GM18868 (cell line): ENCODE data around the gene CPXM1.
A peak's percentile ranks its signal among the peaks of the same experiment; 100 is the strongest.
"Not testable (repeated sequence)": the region's sequence is repeated elsewhere in the genome, so short reads cannot be mapped to it uniquely, and the experiment has no call there.

Source experiments
- ATAC-seq: cut with Tn5 transposase; IDR thresholded peaks from one replicate; pipeline ENCODE4 v1.9.1; 2021; ENCODE audit warnings: mild to moderate bottlenecking, moderate library complexity; ENCODE audit not compliant: unreplicated experiment

CPXM1 gene

DNA sequence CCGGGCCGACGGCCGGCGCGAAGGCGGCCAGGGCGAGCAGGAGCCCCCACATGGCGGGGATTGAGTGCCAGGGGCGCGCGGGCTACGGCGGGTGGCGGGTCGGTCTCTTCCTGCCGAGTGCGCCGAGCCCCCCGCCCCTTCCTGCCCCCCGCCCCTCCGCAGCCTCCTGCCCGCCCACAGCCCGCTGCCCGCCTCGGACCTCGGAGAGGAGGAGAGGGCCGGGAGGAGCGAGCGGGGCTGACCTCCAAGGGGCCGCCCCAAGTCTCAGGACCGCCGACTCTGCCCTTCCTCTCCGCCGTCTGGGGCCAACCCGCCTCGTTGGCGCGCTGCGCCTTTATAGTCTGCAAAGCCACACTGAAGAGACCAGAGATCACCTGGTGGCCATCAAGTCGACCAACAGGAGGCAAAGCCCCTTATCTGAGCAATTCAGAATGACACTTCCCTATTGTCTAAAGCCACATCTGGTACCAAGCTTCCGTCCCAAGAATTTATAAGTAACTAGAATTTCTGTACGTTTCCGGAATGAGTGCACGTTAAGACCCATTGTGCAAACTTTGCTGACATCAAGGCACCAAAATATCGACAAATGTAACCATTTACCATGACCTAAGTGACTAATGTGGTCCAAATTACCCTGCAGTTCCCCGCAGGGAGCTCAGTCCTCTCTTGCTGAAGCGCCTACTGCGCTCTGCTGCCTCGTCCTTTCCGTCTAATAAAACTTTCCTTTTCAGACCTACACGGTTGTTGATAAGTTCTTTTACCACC is at the start of gene CPXM1:
Gene CPXM1 (minus strand): TSS at position 107 of the 765 bp plus-strand sequence. CDS start 55 bp downstream, at position 52.
- no peak for ATAC-seq

DNA sequence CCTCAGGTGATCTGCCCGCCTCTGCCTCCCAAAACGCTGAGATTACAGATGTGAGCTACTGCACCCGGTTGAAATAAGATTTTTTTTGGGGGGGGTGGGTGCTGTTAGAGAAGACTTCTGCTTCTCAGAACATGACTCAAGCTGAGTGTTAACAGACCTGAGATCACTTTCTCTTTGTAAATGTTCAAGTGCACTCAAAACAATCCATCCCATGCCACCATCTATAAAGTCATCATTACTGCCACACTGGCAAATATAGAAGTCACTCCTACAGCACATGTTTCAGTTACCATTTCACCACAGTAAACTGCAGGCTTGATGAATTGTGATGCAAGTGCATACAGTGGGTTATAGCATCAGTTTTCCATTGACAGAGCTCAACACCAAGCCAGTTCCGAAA is 49.1 kb upstream of the CPXM1 start:
- ATAC-seq, result no peak

DNA sequence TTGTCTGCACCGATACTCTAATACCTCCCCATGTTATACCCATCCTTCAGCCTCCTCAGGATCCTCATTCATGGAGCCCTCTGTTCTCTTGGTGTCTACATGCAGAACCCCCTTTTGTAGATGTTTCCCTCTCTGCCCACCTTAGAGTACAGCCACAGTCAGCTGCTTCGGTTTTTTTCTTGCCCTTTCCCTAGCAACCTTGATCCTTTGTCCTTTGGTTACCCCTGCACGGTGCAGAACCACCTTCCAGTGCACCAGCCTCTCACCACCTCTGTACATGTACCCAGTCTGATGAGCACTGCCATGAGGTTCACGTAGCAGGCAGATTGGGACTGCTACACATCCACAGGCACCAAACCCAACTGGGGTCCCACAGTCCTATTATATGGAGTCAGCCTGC is 47.4 kb upstream of the CPXM1 start:
- ATAC-seq, result no peak

DNA sequence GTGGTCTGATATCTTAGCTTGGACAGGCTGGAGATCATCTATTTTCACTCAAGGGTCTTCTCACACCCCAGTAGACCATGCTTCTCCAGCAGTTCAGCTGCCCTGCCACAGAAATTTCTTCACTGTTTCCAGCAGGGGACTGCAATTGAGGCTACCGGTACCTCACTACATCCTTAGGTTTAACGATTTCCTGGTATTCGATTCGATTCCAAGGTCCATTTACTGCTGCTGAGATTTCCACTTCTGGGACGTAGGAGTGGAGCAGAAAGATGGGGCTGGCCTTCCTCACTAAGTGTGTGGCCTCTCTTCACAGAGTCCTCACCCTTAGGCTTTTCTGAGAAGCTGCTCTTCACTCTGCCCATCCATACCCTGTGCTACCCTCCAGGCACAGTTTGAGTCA is 46.3 kb upstream of the CPXM1 start:
- ATAC-seq, result no peak

DNA sequence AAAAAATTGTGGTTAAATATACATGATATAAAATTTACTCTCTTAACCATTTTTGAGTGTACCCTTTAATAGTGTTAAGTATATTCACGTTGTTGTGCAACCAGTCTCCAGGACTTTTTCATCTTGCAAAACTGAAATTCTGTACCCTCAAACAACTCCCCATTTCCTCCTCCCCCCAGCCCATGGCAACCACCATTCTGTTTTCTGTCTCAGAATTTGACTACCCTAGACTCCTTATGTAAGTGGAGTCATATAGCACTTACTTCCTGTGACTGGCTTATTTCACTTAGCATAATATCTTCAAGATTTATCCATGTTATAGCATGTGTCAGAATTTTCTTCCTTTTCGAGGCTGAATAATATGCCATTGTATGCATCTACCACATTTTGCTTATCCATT is 45.2 kb upstream of the CPXM1 start:
- ATAC-seq, result no peak

DNA sequence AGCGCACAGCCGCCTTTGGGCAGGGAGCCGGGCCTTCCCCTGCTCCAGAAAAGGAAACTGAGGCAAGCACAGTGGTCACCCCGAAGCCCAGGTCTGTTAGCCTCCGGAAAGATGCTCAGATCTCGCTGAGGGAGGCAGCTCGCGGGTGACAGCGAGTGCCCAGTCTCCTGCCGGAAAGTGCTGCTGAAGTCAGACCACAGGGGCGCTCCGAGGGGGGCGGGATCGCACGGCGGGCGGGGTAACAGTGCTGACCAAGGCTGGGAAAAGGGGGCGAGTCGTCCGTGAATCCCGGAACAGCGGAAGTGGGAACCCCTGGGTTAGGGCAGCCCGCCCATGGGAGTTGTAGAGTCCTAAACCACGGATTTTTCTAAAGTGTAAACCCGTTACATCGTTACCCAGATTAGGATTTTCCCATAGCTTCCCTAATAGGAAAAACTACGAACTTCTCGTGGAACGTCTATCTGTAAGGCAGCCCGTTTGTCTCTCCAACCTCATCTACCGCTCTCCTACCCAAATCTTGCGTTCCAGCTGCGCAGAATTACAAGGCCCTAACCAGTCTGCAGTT is 40.6 kb upstream of the CPXM1 start:
- peak; percentile 32 for ATAC-seq

DNA sequence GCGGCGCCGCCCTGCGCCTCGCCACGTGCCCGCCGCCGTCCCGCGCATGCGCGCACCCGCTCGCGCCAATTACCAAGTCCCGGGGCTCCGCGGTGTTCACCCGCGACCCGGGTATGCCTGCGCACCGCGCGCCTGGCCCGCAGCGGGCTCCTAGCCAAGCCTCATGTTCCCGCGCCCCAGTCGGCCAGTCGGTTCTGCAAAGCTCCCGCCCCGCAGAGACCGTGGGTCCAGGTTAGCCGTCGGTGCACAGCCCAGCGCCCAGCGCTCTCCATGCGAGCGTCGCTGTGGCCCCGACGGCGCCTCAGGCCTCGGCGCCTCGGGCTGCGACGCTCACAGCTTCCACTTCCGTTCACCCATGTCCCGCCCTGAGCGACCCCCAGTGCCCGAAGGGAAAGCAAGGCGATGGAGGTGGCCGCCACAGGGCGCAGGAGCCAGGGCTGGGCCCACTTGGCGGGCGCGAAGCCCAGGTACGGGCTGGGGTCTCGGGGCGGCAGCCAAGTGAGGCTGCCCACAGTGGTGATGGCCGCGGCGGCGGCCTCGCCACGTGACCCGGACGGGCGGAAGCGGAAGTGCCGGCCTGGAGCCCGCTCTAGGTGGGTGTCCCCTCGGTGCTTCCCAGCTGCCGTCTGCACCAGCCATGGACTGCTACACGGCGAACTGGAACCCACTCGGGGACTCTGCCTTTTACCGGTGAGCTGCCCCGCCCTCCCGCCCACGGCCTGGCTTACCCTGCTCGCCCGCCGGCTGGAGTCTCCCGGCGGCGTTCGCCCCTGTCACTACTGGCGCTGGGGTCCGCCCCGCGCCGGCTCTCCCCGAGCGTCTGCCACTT is 39.9 kb upstream of the CPXM1 start, which contains the start of the genes PCED1A and VPS16:
Gene PCED1A (minus strand): TSS at position 518 of the 829 bp plus-strand sequence. CDS start 743 bp downstream, outside the sequence.
Gene VPS16 (plus strand): TSS at position 608 of the 829 bp plus-strand sequence. CDS start 30 bp downstream, at position 638.
- peak; percentile 96 for ATAC-seq

DNA sequence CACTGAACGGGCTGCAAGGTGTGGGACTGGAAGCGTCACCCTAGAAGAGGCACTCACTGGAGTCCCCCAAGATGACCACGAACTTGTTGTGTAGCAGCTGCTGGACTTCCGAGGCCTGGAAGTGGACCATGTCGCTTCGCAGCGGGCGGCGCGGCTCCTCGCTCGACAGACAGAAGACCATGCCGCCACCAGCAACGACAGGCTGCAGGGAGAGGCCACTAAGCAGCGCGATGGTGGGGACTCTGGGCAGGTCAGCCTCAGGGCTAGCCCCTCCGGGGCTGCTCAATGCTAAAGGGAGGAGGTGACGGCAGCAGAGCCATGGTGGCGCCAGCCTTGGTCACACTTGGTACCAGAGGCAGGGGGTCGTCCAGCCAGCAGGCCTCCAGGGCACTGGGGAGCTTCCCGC is 39.3 kb upstream of the CPXM1 start:
- ATAC-seq, result no peak

DNA sequence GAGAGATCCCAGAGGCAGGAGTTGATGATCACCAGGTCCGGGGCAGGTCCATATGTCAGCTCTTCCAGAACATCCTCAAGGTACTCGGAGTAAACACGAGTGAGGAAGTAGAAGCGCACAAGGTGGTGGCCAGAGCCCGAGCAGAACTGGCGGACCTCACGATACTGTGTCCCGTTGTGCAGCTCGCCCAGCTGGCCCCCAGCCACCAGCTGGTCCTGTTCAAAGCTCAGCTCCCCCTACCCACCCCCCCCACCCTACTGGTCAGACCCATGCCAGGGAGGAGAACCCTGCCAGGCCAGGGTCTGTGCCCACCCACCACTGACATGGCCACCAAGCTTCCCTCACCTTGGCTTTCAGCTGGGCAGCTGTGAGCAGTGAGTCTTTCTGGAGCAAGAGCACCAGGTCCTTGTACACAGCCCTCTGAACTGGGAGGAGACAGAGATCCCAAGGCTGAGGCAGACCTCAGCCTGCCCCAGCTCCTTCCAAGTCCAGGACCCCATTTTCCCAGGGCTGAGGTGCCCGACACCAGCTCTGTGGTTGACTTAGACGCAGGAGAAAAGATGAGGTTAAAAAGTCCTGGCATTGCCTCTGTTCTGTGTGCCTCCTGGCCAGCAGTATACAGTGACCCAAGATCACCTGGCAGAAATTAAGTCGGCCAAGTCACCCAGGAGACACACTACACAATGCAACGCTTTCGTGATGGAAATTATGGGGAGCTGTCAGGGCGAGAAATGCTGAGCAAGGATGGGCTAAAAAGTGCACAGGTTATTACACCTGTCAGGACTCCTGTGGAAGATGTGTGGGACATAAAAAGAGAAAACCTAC is 38.6 kb upstream of the CPXM1 start:
- ATAC-seq, result no peak

DNA sequence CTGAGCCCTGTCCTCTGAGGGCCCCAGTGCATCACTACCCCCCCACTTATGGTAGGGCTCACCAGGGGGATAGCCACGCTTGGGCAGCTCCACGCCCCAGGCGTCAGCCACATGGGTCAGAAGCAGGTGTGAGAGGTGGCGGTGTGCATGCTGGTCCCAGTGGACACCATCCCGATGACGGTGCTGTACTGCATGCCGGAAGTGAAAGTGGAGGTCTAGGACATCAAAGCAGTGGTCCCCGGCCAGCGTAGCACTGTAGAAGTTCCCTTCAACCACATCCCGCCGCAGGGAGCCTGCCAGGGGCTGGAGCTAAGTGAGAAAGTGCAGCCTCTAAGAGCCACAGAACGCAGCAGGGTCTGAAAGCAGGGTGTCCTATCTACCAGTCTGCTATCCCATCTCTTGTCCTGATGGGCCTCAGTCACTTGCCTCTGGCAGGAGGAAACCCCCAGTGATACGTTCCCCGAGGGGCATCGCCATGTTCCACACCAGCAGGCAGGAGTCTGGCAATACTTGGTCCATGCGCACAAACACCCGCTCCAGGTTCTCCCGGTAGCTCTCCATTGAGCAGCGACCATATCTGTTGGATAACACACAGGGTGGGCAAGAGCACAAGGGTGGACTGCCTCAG is 37.9 kb upstream of the CPXM1 start:
- no peak for ATAC-seq

DNA sequence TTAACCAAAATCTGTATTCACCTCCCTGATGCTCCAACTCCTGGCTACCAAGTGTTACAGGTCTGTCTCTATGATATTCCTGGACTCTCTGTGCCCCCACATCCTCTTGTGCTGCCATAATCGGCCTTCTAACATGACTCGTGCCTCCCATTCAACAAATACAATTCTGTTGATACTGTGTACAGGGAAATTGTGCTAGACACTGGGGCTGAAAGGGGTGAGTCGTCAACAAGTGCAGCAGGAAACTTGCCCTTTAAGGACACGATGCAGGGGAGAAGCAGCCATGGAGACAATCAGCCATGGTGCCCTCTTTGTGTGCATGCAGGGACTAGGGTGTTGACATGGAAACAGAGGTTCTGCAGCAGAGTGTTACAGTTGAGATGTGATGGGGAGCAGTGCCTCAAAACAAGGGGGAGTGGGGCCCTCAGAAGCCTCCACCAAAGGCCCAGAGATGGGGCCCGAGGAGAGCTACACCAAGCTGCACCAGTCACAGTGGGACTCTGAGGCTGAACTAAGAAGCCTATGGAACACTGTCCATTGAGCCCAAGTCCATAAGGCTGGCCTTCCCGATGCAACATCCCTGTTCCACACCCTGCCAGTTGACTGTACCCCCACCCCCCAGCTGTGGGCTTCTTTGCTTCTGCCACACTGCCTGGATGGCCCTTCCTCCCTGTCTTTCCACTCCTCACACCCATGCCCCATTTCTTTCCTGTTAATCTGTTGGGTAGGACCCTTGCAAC is 37.0 kb upstream of the CPXM1 start:
- ATAC-seq, result no peak

DNA sequence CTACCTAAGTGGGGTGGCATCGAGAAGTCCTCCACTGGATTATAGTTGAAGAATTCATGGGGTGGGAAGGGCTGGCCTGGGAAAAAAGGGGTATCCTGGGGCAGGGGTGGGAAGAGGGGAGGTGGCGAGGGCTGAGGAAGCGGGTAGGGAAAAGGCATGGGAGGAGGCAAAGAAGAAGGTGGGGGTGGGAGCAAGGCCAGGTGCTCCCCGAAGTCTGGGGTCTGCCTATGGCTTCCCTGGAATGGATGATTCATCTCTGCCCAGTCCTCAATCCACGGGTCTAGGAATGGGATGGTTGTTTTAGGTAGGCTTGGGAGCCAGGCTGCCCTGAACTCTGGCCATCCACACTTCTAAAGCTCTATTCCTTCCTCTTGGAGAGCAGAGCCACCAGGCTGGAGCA is 35.6 kb upstream of the CPXM1 start:
- ATAC-seq, result no peak

DNA sequence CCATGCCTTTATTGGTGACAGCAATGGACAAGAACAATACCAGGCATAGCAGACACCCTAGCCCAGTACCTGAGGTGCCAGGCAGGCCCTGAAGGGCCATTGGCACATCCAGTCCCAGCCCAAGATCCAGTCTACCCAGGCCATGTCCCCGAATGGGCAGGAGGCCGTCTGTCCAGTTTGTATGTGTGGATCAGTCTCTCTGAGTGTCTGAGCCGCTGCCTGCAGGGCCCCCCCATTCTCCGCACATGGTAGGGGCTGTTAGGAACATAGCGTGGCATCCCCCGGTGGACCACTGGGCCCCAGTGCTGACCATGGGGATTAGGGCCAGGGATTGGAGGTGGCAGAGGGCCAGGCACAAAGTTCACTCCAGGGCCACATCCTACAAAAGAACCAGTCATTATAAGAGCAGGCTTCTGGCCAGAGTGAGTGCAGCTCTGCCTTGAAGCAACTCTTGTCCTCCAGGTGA is 34.9 kb upstream of the CPXM1 start:
- no peak for ATAC-seq

DNA sequence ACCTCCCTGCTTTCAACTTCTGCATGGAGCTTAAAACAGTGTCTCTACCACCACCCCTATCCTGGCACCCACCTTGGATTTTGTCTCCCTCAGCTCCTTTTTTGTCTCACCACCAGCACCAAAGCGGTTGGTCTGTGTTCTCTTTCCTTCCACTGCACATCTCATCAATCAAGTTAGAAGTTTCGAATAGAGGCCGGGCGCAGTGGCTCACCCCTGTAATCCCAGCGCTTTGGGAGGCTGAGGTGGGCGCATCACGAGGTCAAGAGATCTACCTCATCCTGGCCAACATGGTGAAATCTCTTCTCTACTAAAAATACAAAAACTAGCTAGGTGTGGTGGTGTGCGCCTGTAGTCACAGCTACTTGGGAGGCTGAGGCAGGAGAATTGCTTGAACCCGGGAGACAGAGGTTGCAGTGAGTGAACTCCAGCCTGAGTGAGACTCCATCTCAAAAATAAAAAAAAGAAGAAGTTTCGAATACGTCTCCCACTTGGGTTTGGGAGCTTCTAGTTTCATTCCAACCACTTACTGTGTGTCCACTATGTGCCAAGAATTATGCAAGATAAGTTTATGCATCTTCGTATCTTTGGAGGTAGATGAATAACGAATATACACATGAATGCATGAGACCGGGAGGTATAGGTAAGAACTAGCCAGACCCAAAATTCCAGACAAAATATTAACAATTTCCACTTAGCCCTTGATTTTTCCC is 34.1 kb upstream of the CPXM1 start:
- ATAC-seq, result no peak

DNA sequence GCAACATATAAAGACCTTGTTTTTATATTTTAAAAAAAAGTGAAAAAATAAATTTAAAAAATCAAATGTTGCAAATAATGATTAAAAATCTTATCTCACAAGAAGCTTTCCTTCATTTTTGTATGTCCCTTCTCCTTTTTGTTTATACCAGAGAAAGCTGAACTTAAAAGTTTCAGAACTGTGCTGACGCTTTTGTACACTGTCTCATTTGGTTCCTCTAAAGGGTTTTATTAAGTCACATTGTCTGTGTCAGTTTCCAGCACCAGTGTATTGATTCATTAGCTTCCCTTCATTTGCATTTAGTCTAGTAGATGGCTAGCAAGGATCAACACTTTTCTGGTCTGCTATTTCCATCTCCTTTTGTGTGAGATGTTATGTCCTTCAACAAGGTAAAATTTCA is 33.3 kb upstream of the CPXM1 start:
- ATAC-seq, result no peak

DNA sequence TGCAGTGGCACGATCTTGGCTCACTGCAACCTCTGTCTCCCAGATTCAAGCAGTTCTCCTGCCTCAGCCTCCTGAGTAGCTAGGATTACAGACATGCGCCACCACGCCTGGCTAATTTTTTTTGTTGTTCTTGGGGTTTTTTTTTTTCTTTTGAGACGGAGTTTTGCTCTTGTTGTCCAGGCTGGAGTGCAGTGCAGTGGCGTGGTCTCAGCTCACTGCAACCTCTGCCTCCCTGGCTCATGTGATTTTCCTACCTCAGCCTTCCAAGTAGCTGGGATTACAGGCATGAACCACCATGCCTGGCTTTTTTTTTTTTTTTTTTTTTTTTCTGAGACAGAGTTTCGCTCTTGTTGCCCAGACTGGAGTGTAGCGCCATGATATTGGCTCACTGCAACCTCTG is 30.8 kb upstream of the CPXM1 start:
- not testable (repeated sequence) for ATAC-seq

DNA sequence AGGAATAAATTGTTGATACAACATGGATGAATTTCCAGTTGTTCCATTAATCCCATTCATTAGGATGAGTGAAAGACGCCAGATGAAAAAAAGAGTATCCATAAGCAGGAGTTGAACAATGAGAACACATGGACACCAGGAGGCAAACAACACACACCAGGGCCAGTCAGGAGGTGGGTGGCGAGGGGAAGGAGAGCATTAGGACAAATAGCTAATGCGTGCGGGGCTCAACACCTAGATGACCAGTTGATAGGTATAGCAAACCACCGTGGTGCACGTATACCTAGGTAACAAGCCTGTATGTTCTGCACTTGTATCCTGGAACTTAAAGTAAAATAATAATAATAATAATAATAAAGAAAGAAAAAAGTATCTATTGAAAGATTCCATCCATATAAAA is 28.9 kb upstream of the CPXM1 start:
- ATAC-seq, result no peak

DNA sequence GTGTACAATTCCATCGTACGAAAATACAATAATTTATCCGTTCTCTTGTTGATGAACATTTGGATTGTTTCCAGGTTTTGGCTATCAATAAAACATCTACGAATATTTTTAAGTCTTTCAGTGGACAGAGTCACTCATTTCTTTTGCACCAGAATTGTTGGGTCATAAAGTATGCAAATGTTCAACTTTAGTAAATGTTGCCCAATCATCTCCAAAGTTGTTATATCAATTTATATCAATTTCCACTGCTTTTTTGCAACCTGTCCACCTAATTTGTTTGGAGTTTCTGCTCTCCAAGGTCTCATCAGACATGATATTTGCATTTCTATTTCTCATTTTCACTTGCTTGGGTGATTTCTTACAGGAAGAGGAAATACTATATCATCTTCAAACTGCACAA is 26.2 kb upstream of the CPXM1 start:
- ATAC-seq, result no peak

DNA sequence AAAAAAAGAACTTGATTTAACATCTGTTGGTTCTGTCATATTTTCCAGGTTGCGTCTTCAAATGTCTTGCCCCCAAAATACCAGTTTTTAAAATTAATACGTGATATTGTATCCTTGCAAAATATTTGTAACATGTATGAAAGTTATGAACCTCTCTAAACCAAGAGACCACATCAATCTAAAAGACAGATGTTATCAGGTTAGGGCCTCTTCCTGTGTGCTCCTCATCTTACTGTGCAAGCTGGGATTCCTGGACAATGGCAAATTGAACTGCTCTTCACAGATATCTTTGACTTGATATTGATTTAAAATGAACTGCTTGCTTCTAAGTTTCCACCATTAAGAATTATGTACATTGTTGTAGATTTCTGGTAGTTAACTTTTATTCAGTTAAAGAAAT is 25.3 kb upstream of the CPXM1 start:
- ATAC-seq, result no peak
